Tibial artery (tissue), 4 donors: ENCODE measurements around the gene RFC3.
"Not testable (repeated sequence)": the region's sequence is repeated elsewhere in the genome, so short reads cannot be mapped to it uniquely, and the experiment has no call there.

Experiments
- DNase-seq, 2 donors: peaks; one replicate each; pipeline ENCODE4 v3.0.0-alpha.2; 2019
- H3K27ac ChIP-seq, 2 donors: fragments of 200-600 bp; sonication (generic) in 1 of 2; 1 replicate in 1 of 2; 2 replicates in 1 of 2; pipeline ENCODE4 v1.5.1; 2018 to 2019; ENCODE audit warnings: mild to moderate bottlenecking in 1 of 2
- H3K27me3 ChIP-seq, 2 donors: fragments of 200-600 bp; sonication (generic) in 1 of 2; one replicate each; pipeline versions ENCODE4 v1.5.1 to v1.6.0; 2016 to 2019
- H3K36me3 ChIP-seq, 3 donors: fragments of 200-600 bp; sonication (generic) in 2 of 3; one replicate each; pipeline ENCODE4 v1.5.1; 2016 to 2019; ENCODE audit warnings: mild to moderate bottlenecking in 2 of 3
- H3K4me1 ChIP-seq, 4 donors: fragments of 200-600 bp; sonication (generic) in 2 of 4; 1 replicate in 3 of 4; 2 replicates in 1 of 4; pipeline ENCODE4 v1.5.1; 2016 to 2019
- H3K4me3 ChIP-seq, 2 donors: fragments of 200-600 bp; sonication (generic) in 1 of 2; 1 replicate in 1 of 2; 2 replicates in 1 of 2; pipeline ENCODE4 v1.5.1; 2018 to 2019; ENCODE audit warnings: mild to moderate bottlenecking in 2 of 2
- H3K9me3 ChIP-seq, 3 donors: fragments of 200-600 bp; sonication (generic) in 1 of 3; one replicate each; pipeline ENCODE4 v1.5.1; 2016 to 2019
- CTCF ChIP-seq, 2 experiments: fragments of 200-600 bp in 1 of 2; fragments of 450-650 bp in 1 of 2; IDR thresholded peaks; one replicate each; pipeline ENCODE4 v1.5.1; 2017 to 2019; ENCODE audit warnings: antibody characterized with exemption in 2 of 2, mild to moderate bottlenecking in 1 of 2, moderate library complexity in 1 of 2
- intact Hi-C: fragments of 100-400 bp; cut with DNase I; formaldehyde crosslinking; loops from one replicate; pipeline ENCODE4 v1.15.0; 2023; ENCODE audit warnings: low total_unique reads

Gene RFC3

GRCh38 chr13:33782631-33783030, 35.3 kb upstream of the RFC3 start:
- no peak for TF ChIP-seq CTCF (IDR thresholded peaks at IDR 0.05)
- H3K4me3 ChIP-seq = no peak overlapping the region
- intact Hi-C loops = no loop called here
- peaks cover 0 to 5% (median 0%) of the 10 kb centered on the region in 4 donors for H3K4me1 ChIP-seq
- H3K36me3 ChIP-seq = no peaks in the 10 kb centered on the region
- H3K27ac ChIP-seq = no peak overlapping the region
- no peaks in the 10 kb centered on the region for H3K27me3 ChIP-seq
- no peak for DNase-seq
- no peaks in the 10 kb centered on the region for H3K9me3 ChIP-seq

GRCh38 chr13:33783212-33783611, 34.7 kb upstream of the RFC3 start:
- H3K4me3 ChIP-seq, H3K4me1 ChIP-seq, H3K27ac ChIP-seq, H3K27me3 ChIP-seq, DNase-seq, H3K9me3 ChIP-seq, H3K36me3 ChIP-seq, intact Hi-C loops: not testable (repeated sequence)

GRCh38 chr13:33784738-33785137, 33.2 kb upstream of the RFC3 start:
- Histone ChIP-seq H3K4me3 (no peak overlapping the region), H3K27ac (no peak overlapping the region), H3K36me3 (no peaks in the 10 kb centered on the region), H3K27me3 (no peaks in the 10 kb centered on the region), H3K4me1 (peaks cover 0 to 5% (median 0%) of the 10 kb centered on the region in 4 donors), H3K9me3 (no peaks in the 10 kb centered on the region)
- DNase-seq = no peak
- intact Hi-C loops = no loop called here
- TF ChIP-seq CTCF (IDR thresholded peaks at IDR 0.05) = no peak

- Histone ChIP-seq H3K27me3 (no peaks in the 10 kb centered on the region), H3K9me3 (no peaks in the 10 kb centered on the region), H3K4me3 (no peak overlapping the region), H3K27ac (no peak overlapping the region), H3K36me3 (no peaks in the 10 kb centered on the region), H3K4me1 (peaks cover 0 to 5% (median 0%) of the 10 kb centered on the region in 4 donors)
- DNase-seq = no peak
- TF ChIP-seq CTCF (IDR thresholded peaks at IDR 0.05) = no peak
- intact Hi-C loops = no loop called here
Measured at GRCh38 chr13:33785384-33785783, 32.6 kb upstream of the RFC3 start.

- H3K27ac ChIP-seq = no peak overlapping the region
- no peaks in the 10 kb centered on the region for H3K27me3 ChIP-seq
- TF ChIP-seq CTCF (IDR thresholded peaks at IDR 0.05) = no peak
- intact Hi-C loops = no loop called here
- peak overlapping the region in 1 of 2 donors; percentile 12 for H3K4me3 ChIP-seq
- H3K36me3 ChIP-seq = no peaks in the 10 kb centered on the region
- no peaks in the 10 kb centered on the region for H3K9me3 ChIP-seq
- peaks cover 0 to 5% (median 0%) of the 10 kb centered on the region in 4 donors for H3K4me1 ChIP-seq
- DNase-seq = no peak
Measured at GRCh38 chr13:33787051-33787591, 30.8 kb upstream of the RFC3 start.

GRCh38 chr13:33789066-33789606, 28.8 kb upstream of the RFC3 start:
- Histone ChIP-seq H3K4me3 (no peak overlapping the region), H3K36me3 (no peaks in the 10 kb centered on the region), H3K27me3 (no peaks in the 10 kb centered on the region), H3K27ac (no peak overlapping the region), H3K9me3 (no peaks in the 10 kb centered on the region), H3K4me1 (peaks cover 0 to 5% (median 0%) of the 10 kb centered on the region in 4 donors)
- intact Hi-C loops = no loop called here
- no peak for DNase-seq
- no peak for TF ChIP-seq CTCF (IDR thresholded peaks at IDR 0.05)
